SK-N-SH treated with all-trans-retinoic acid at 6 μM for 48 hours (cell line): ENCODE data around the gene ADH1B.
"Not testable (repeated sequence)": the region's sequence is repeated elsewhere in the genome, so short reads cannot be mapped to it uniquely, and the experiment has no call there.

ENCODE experiments used
- ATAC-seq: fragments of 200-7000 bp; cut with Tn5 transposase; 3 replicates; pipeline ENCODE4 v1.9.1; 2020; ENCODE audit warnings: mild to moderate bottlenecking, moderate library complexity
- ARNTL ChIP-seq: fragments of 450-650 bp; formaldehyde crosslinking; IDR thresholded peaks from 2 replicates; pipeline ENCODE4 v1.5.0; 2020; ENCODE audit warnings: low read depth, mild to moderate bottlenecking, moderate library complexity, borderline replicate concordance
- CSDC2 ChIP-seq: fragments of 250-450 bp; sonication (Bioruptor Pico); IDR thresholded peaks from 2 replicates; pipeline ENCODE4 v1.5.0; 2020; ENCODE audit warnings: mild to moderate bottlenecking, moderate library complexity
- ESRRG ChIP-seq: fragments of 250-450 bp; sonication (Bioruptor Pico); IDR thresholded peaks from 2 replicates; pipeline ENCODE4 v1.6.1; 2021; ENCODE audit warnings: mild to moderate bottlenecking
- GLIS3 ChIP-seq: fragments of 250-450 bp; sonication (Bioruptor Pico); IDR thresholded peaks from 2 replicates; pipeline ENCODE4 v1.5.0; 2020; ENCODE audit warnings: mild to moderate bottlenecking, moderate library complexity
- OSR1 ChIP-seq: fragments of 250-450 bp; sonication (Bioruptor Pico); IDR thresholded peaks from 2 replicates; pipeline ENCODE4 v1.8.0; 2022; ENCODE audit warnings: moderate library complexity, mild to moderate bottlenecking, inconsistent platforms
- PPARA ChIP-seq: fragments of 250-450 bp; sonication (Bioruptor Pico); IDR thresholded peaks from 2 replicates; pipeline ENCODE4 v1.5.0; 2020; ENCODE audit warnings: mild to moderate bottlenecking, borderline replicate concordance
- RARB ChIP-seq: fragments of 250-450 bp; sonication (Bioruptor Pico); IDR thresholded peaks from 2 replicates; pipeline ENCODE4 v1.8.0; 2021; ENCODE audit warnings: mild to moderate bottlenecking, moderate library complexity
- SNAI2 ChIP-seq: fragments of 250-450 bp; sonication (Bioruptor Pico); IDR thresholded peaks from 2 replicates; pipeline ENCODE4 v1.5.0; 2020; ENCODE audit warnings: mild to moderate bottlenecking, moderate library complexity
- TCF4 ChIP-seq: fragments of 250-450 bp; sonication (Bioruptor Pico); IDR thresholded peaks from 2 replicates; pipeline ENCODE4 v1.8.0; 2021; ENCODE audit warnings: mild to moderate bottlenecking, moderate library complexity, borderline replicate concordance
- ZC3H10 ChIP-seq: fragments of 250-450 bp; sonication (Bioruptor Pico); IDR thresholded peaks from 2 replicates; pipeline ENCODE4 v1.5.1; 2021; ENCODE audit warnings: mild to moderate bottlenecking, moderate library complexity
- ZFP3 ChIP-seq: fragments of 250-450 bp; sonication (Bioruptor Pico); IDR thresholded peaks from 2 replicates; pipeline ENCODE4 v1.5.0; 2020; ENCODE audit warnings: mild to moderate bottlenecking, moderate library complexity
- ZFP30 ChIP-seq: fragments of 450-650 bp; formaldehyde crosslinking; IDR thresholded peaks from 2 replicates; pipeline ENCODE4 v1.5.0; 2022; ENCODE audit warnings: mild to moderate bottlenecking, moderate library complexity
- ZNF565 ChIP-seq: fragments of 450-650 bp; formaldehyde crosslinking; conservative IDR thresholded peaks from 2 replicates; pipeline ENCODE4 v1.5.0; 2020; ENCODE audit warnings: low read depth, mild to moderate bottlenecking, moderate library complexity
- ZNF70 ChIP-seq: fragments of 450-650 bp; formaldehyde crosslinking; IDR thresholded peaks from 2 replicates; pipeline ENCODE4 v1.5.0; 2020; ENCODE audit warnings: mild to moderate bottlenecking, moderate library complexity
- ZNF8 ChIP-seq: fragments of 450-650 bp; formaldehyde crosslinking; IDR thresholded peaks from 2 replicates; pipeline ENCODE4 v1.5.0; 2020; ENCODE audit warnings: mild to moderate bottlenecking, moderate library complexity
- TF ChIP-seq, protein P1 (sequence below): fragments of 250-450 bp; sonication (Bioruptor Pico); IDR thresholded peaks from 2 replicates; pipeline ENCODE4 v1.5.0; 2020; ENCODE audit warnings: mild to moderate bottlenecking, moderate library complexity
- TF ChIP-seq, protein P2 (sequence below): fragments of 250-450 bp; sonication (Bioruptor Pico); IDR thresholded peaks from 2 replicates; pipeline ENCODE4 v1.8.0; 2021; ENCODE audit warnings: low read depth, mild to moderate bottlenecking, moderate library complexity, borderline replicate concordance
- TF ChIP-seq, protein P3 (sequence below): fragments of 250-450 bp; sonication (Bioruptor Pico); IDR thresholded peaks from 2 replicates; pipeline ENCODE4 v1.8.0; 2020; ENCODE audit warnings: mild to moderate bottlenecking, moderate library complexity, borderline replicate concordance
- TF ChIP-seq, protein P4 (sequence below): fragments of 250-450 bp; sonication (Bioruptor Pico); IDR thresholded peaks from 2 replicates; pipeline ENCODE4 v1.5.1; 2021; ENCODE audit warnings: mild to moderate bottlenecking, moderate library complexity

The ADH1B gene

DNA sequence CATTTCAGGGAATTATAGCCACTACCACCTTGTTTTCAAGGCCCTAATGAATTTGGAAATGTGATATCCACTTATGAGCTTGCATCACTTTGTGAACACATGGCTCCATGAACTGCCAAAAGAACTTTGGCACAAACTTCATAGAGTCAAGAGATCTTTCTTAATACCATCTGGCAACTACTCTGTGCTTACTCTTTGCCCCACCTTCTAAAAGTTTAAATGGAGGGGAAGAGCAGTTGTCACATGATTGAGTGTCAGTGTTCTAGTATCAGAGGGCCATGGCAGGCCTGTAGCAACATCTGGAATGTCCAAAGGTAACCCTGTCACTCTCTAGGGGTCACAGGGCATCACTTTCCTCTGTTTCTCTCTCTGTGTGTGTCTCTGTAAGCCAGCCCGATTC, 2.6 kb upstream of the ADH1B start:
- TF ChIP-seq ESRRG (CRISPR knock-in tag), result no peak
- ATAC-seq, result no peak

DNA sequence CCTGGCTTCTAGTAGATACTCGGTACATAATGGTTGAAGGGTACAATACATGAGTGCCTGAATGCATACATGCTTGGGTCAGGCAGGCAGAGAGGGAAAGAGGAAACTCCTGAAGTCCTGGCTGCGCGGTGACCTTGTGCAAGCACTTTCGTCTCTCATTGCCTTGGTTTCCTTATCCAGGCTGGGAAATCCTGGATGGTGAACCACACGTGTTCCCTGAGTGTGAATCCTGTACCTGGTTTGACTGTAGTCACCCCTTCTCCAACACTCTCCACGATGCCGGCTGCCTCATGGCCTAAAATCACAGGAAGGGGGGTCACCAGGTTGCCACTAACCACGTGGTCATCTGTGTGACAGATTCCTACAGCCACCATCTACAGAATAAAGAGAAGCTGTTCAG, 3.4 kb downstream of the ADH1B start:
- ATAC-seq, result not testable (repeated sequence)

DNA sequence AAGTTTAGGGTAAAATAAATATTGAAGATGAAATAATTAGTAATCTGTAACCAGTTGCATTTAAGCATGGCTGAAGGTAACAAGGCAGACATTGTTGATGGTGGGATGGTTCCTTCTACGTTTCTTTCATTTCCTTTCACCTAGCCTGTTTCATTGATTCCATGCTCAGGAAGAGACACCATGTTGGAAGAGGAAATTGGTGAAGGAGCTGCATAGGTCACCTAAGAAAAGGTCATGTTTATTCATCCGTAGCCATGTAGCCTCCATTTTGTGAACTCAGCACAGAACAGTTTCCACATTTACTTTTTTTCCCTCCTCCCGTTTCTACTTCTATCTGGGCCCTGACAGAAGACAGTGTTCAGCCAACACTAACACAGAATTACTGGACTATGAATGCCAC, 3.8 kb downstream of the ADH1B start:
- TF ChIP-seq ZFP30 (CRISPR knock-in tag) (no peak), ZFP3 (CRISPR knock-in tag) (no peak), TCF4 (CRISPR knock-in tag) (no peak), CSDC2 (CRISPR knock-in tag) (no peak), ARNTL (CRISPR knock-in tag) (no peak), PPARA (CRISPR knock-in tag) (no peak), ZNF70 (CRISPR knock-in tag) (no peak)
- no peak for ATAC-seq

DNA sequence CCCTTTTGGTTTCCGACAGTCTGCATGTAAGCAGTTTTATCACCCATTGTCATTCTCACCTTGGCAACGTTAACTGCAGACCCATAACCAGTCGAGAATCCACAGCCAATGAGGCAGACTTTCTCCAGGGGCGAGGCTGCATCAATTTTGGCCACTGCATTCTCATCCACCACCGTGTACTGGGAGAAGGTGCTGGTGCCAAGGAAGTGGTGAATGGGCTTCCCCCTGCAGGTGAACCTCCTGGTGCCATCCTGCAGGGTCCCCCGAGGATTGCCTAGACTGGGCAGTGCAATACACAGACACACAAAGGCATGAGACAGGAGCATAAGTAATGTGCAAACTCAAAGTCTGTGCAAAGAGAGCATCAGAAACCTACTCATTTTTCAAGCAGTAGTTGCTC, 5.4 kb downstream of the ADH1B start:
- TF ChIP-seq ZNF565 (CRISPR knock-in tag), result no peak
- no peak for TF ChIP-seq CSDC2 (CRISPR knock-in tag)
- no peak for TF ChIP-seq PPARA (CRISPR knock-in tag)
- TF ChIP-seq, protein P1, sequence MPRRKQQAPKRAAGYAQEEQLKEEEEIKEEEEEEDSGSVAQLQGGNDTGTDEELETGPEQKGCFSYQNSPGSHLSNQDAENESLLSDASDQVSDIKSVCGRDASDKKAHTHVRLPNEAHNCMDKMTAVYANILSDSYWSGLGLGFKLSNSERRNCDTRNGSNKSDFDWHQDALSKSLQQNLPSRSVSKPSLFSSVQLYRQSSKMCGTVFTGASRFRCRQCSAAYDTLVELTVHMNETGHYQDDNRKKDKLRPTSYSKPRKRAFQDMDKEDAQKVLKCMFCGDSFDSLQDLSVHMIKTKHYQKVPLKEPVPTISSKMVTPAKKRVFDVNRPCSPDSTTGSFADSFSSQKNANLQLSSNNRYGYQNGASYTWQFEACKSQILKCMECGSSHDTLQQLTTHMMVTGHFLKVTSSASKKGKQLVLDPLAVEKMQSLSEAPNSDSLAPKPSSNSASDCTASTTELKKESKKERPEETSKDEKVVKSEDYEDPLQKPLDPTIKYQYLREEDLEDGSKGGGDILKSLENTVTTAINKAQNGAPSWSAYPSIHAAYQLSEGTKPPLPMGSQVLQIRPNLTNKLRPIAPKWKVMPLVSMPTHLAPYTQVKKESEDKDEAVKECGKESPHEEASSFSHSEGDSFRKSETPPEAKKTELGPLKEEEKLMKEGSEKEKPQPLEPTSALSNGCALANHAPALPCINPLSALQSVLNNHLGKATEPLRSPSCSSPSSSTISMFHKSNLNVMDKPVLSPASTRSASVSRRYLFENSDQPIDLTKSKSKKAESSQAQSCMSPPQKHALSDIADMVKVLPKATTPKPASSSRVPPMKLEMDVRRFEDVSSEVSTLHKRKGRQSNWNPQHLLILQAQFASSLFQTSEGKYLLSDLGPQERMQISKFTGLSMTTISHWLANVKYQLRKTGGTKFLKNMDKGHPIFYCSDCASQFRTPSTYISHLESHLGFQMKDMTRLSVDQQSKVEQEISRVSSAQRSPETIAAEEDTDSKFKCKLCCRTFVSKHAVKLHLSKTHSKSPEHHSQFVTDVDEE (CRISPR knock-in tag), result no peak
- no peak for TF ChIP-seq ARNTL (CRISPR knock-in tag)
- TF ChIP-seq ZC3H10 (CRISPR knock-in tag), result no peak
- no peak for TF ChIP-seq ZFP3 (CRISPR knock-in tag)
- no peak for TF ChIP-seq ZNF8 (CRISPR knock-in tag)
- TF ChIP-seq, protein P2, sequence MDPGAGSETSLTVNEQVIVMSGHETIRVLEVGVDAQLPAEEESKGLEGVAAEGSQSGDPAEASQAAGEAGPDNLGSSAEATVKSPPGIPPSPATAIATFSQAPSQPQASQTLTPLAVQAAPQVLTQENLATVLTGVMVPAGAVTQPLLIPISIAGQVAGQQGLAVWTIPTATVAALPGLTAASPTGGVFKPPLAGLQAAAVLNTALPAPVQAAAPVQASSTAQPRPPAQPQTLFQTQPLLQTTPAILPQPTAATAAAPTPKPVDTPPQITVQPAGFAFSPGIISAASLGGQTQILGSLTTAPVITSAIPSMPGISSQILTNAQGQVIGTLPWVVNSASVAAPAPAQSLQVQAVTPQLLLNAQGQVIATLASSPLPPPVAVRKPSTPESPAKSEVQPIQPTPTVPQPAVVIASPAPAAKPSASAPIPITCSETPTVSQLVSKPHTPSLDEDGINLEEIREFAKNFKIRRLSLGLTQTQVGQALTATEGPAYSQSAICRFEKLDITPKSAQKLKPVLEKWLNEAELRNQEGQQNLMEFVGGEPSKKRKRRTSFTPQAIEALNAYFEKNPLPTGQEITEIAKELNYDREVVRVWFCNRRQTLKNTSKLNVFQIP (CRISPR knock-in tag), result no peak
- TF ChIP-seq SNAI2 (CRISPR knock-in tag), result no peak
- no peak for TF ChIP-seq GLIS3 (CRISPR knock-in tag)
- TF ChIP-seq, protein P3, sequence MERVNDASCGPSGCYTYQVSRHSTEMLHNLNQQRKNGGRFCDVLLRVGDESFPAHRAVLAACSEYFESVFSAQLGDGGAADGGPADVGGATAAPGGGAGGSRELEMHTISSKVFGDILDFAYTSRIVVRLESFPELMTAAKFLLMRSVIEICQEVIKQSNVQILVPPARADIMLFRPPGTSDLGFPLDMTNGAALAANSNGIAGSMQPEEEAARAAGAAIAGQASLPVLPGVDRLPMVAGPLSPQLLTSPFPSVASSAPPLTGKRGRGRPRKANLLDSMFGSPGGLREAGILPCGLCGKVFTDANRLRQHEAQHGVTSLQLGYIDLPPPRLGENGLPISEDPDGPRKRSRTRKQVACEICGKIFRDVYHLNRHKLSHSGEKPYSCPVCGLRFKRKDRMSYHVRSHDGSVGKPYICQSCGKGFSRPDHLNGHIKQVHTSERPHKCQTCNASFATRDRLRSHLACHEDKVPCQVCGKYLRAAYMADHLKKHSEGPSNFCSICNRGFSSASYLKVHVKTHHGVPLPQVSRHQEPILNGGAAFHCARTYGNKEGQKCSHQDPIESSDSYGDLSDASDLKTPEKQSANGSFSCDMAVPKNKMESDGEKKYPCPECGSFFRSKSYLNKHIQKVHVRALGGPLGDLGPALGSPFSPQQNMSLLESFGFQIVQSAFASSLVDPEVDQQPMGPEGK (CRISPR knock-in tag), result no peak
- no peak for TF ChIP-seq ESRRG (CRISPR knock-in tag)
- TF ChIP-seq ZNF70 (CRISPR knock-in tag), result no peak
- TF ChIP-seq ZFP30 (CRISPR knock-in tag), result no peak
- TF ChIP-seq RARB (CRISPR knock-in tag), result no peak
- no peak for TF ChIP-seq TCF4 (CRISPR knock-in tag)
- no peak for TF ChIP-seq OSR1 (CRISPR knock-in tag)
- ATAC-seq, result no peak

DNA sequence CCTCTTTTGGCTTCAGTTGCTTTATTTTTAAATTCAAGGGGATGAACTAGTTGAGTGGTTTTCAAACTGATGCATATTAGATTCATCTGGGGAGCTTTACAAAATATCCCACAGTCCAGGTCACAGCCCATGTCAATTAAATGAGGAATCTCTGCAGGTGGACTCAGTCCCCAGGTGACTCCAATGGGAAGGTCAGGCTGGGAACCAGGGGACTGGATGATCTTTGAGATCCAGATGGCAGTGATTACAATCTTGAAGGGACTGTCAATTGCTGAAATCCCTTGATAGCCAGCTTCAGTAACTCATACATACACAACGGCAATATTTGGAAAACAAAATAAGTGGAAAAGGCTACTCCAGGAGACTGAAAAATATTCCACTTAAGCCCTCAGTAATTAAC, 7.0 kb downstream of the ADH1B start:
- TF ChIP-seq, protein P4, sequence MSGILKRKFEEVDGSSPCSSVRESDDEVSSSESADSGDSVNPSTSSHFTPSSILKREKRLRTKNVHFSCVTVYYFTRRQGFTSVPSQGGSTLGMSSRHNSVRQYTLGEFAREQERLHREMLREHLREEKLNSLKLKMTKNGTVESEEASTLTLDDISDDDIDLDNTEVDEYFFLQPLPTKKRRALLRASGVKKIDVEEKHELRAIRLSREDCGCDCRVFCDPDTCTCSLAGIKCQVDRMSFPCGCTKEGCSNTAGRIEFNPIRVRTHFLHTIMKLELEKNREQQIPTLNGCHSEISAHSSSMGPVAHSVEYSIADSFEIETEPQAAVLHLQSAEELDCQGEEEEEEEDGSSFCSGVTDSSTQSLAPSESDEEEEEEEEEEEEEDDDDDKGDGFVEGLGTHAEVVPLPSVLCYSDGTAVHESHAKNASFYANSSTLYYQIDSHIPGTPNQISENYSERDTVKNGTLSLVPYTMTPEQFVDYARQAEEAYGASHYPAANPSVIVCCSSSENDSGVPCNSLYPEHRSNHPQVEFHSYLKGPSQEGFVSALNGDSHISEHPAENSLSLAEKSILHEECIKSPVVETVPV (CRISPR knock-in tag), result no peak
- TF ChIP-seq, protein P3 (CRISPR knock-in tag), result no peak
- no peak for TF ChIP-seq ZNF8 (CRISPR knock-in tag)
- ATAC-seq, result no peak
